ENCODE data around the gene NFIA.

DNA sequence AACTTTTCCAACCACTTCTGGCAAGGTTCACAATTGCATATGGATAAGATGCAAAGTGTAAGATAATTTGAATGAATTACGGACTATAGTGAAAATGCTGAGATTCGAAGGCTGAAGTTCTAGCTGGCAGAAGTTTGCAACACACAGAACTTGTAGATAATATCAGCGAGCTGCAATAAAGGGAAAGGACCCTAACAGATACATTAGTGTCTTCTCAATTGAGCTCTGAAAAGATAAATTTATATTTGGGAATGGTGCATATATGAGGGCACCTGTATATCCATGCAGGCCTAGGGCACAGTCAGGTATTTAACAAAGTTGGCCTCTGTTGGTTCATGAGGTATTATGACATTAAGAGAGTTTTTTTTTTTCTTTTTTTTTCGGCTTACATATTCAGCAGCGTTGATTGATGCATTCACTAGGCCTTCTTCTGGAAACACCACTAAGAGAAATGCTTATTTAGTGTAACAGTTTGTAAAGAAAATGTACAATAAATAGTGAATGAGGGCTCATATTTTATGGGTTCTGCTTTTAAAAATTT is 2.2 kb downstream of the NFIA start:
- no peak for TF ChIP-seq EZH2phosphoT487 (IDR thresholded peaks at IDR 0.05; ENCODE audit: low read length)
- TF ChIP-seq, protein P1, sequence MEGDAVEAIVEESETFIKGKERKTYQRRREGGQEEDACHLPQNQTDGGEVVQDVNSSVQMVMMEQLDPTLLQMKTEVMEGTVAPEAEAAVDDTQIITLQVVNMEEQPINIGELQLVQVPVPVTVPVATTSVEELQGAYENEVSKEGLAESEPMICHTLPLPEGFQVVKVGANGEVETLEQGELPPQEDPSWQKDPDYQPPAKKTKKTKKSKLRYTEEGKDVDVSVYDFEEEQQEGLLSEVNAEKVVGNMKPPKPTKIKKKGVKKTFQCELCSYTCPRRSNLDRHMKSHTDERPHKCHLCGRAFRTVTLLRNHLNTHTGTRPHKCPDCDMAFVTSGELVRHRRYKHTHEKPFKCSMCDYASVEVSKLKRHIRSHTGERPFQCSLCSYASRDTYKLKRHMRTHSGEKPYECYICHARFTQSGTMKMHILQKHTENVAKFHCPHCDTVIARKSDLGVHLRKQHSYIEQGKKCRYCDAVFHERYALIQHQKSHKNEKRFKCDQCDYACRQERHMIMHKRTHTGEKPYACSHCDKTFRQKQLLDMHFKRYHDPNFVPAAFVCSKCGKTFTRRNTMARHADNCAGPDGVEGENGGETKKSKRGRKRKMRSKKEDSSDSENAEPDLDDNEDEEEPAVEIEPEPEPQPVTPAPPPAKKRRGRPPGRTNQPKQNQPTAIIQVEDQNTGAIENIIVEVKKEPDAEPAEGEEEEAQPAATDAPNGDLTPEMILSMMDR (IDR thresholded peaks at IDR 0.05; ENCODE audit: low read length), result no peak
